ENCODE results near the gene NFAM1.

NFAM1 gene

GRCh38 chr22:42380769-42381551 lies 51.2 kb downstream of the NFAM1 start:
- DNase-seq, result no peak

GRCh38 chr22:42379966-42380537 lies 52.2 kb downstream of the NFAM1 start:
- DNase-seq, result no peak

GRCh38 chr22:42376711-42377554 lies 55.3 kb downstream of the NFAM1 start:
- peak; percentile 81 to 85 for DNase-seq

GRCh38 chr22:42375982-42376381 lies 56.2 kb downstream of the NFAM1 start:
- DNase-seq, result no peak

- DNase-seq, result no peak
These were observed 59.2 kb downstream of the NFAM1 start for GRCh38 chr22:42372976-42373375.

- no peak for DNase-seq
These were observed 60.7 kb downstream of the NFAM1 start for GRCh38 chr22:42371501-42371900.

GRCh38 chr22:42371099-42371498 lies 61.1 kb downstream of the NFAM1 start:
- DNase-seq, result no peak

- DNase-seq, result peak; percentile 87 to 93
These were observed 62.8 kb downstream of the NFAM1 start for GRCh38 chr22:42369250-42370041.

GRCh38 chr22:42368379-42369249 lies 63.6 kb downstream of the NFAM1 start:
- DNase-seq, result no peak

GRCh38 chr22:42367980-42368378 lies 64.2 kb downstream of the NFAM1 start:
- peak in 1 of 2 experiments; percentile 22 for DNase-seq

GRCh38 chr22:42366806-42367581 lies 65.2 kb downstream of the NFAM1 start:
- no peak for DNase-seq

GRCh38 chr22:42365942-42366695 lies 66.1 kb downstream of the NFAM1 start:
- no peak for DNase-seq

- peak in 1 of 2 experiments; percentile 25 for DNase-seq
These were observed 66.9 kb downstream of the NFAM1 start for GRCh38 chr22:42365111-42365865.

- no peak for DNase-seq
These were observed 67.5 kb downstream of the NFAM1 start for GRCh38 chr22:42364604-42365110.

GRCh38 chr22:42363892-42364291 lies 68.3 kb downstream of the NFAM1 start:
- no peak for DNase-seq

- DNase-seq, result no peak
These were observed 70.7 kb downstream of the NFAM1 start for GRCh38 chr22:42361523-42361922.

GRCh38 chr22:42360348-42360747 lies 71.9 kb downstream of the NFAM1 start:
- peak; percentile 37 to 61 for DNase-seq

- DNase-seq, result no peak
These were observed 73.3 kb downstream of the NFAM1 start for GRCh38 chr22:42358643-42359558.

All from SHP77 (cell line).